Measurements from ENCODE around the gene CELF2. TPM values are rescaled to one million over a fixed set of nuclear protein-coding genes. Genes with fewer than 3 reads are reported as not detected.

Gene CELF2
- total and polyA plus RNA-seq, 2 donors from 2014 or later: 1.7 to 39.2 TPM

DNA sequence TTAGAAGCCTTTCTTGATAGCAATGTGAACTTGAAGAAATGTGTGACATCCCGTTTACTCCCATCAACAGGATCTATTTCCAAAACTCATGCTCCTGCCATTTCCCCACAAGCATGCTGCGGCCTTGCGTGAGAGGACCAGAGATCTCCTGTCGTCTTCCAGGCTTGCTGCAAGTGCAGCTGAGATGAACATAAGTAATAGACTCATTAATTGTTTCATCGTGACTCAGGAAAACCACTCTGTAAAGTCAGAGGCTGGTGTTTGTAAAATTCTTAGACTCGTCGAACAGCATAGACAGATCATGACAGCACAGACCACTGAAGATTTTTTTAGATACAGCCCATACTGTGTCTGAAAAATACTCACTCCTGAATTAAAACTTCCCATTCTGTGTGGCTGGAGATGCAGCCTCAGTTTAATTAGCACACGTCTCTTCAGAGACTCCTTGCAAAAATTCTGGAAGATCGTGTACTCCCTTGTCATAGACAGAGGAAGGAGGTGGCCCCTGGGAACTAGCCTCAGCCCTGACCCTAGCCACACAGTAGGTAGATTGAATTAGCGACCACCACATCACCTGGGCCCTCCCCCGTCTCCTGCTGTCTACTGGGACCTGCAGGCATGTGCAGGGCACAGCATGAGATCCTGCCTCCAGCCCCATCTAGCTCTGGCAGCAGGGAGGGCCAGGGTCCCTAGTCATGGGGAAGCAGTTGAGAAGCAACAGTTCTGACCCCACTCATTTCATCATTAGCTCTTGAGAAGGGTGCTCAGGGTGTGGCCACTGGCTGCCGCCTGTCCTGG is 226.0 kb downstream of the CELF2 start:
- Histone ChIP-seq H3K4me1 (ENCODE audit: control insufficient read depth in 2 of 3, insufficient read depth in 2 of 3, low read depth in 1 of 3, low read length in 3 of 3) (no peaks in the 10 kb centered on the region), H3K36me3 (ENCODE audit: control insufficient read depth in 2 of 3, insufficient read depth in 3 of 3, low read length in 3 of 3) (no peaks in the 10 kb centered on the region), H3K9ac (ENCODE audit: low read length in 3 of 3) (no peak overlapping the region), H3K27me3 (ENCODE audit: control insufficient read depth, insufficient read depth, low read length) (no peaks in the 10 kb centered on the region), H3K27ac (ENCODE audit: low read depth in 2 of 2, low read length in 2 of 2) (no peak overlapping the region), H3K9me3 (ENCODE audit: control insufficient read depth in 2 of 3, insufficient read depth in 1 of 3, low read length in 3 of 3) (no peaks in the 10 kb centered on the region), H3K4me3 (ENCODE audit: low read length in 3 of 3) (no peak overlapping the region)
- TF ChIP-seq, protein P1, sequence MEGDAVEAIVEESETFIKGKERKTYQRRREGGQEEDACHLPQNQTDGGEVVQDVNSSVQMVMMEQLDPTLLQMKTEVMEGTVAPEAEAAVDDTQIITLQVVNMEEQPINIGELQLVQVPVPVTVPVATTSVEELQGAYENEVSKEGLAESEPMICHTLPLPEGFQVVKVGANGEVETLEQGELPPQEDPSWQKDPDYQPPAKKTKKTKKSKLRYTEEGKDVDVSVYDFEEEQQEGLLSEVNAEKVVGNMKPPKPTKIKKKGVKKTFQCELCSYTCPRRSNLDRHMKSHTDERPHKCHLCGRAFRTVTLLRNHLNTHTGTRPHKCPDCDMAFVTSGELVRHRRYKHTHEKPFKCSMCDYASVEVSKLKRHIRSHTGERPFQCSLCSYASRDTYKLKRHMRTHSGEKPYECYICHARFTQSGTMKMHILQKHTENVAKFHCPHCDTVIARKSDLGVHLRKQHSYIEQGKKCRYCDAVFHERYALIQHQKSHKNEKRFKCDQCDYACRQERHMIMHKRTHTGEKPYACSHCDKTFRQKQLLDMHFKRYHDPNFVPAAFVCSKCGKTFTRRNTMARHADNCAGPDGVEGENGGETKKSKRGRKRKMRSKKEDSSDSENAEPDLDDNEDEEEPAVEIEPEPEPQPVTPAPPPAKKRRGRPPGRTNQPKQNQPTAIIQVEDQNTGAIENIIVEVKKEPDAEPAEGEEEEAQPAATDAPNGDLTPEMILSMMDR (IDR thresholded peaks at IDR 0.05; ENCODE audit: borderline replicate concordance, extremely low read depth, insufficient read depth): no peak
- FAIRE-seq (no peak), DNase-seq (no peak)
- intact Hi-C loops (cut with DNase I): no loop called here

DNA sequence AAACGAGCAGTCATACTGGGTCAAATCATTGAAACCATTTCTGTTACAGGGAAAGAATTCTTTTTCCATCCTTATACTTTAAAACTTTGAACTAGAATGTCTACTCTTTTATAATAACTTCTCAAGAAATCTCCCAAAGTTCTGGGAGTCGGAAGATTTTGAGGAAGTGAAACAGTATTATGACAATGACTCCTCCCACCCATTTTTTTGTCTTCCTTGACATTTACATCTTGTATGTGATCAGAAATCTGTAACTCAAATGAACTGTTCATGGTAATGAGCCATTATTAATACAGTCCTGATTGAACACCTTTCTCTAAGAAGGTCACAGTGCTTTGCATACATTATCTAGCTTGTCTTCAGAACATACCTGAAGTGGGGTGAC is 227.4 kb downstream of the CELF2 start:
- no peaks in the 10 kb centered on the region for H3K36me3 ChIP-seq (ENCODE audit: control insufficient read depth in 2 of 3, insufficient read depth in 3 of 3, low read length in 3 of 3)
- H3K27ac ChIP-seq (ENCODE audit: low read depth in 2 of 2, low read length in 2 of 2): no peak overlapping the region
- no peak for FAIRE-seq
- no peaks in the 10 kb centered on the region for H3K9me3 ChIP-seq (ENCODE audit: control insufficient read depth in 2 of 3, insufficient read depth in 1 of 3, low read length in 3 of 3)
- no peaks in the 10 kb centered on the region for H3K27me3 ChIP-seq (ENCODE audit: control insufficient read depth, insufficient read depth, low read length)
- no peak for DNase-seq
- TF ChIP-seq, protein P1 (IDR thresholded peaks at IDR 0.05; ENCODE audit: borderline replicate concordance, extremely low read depth, insufficient read depth): no peak
- H3K9ac ChIP-seq (ENCODE audit: low read length in 3 of 3): no peak overlapping the region
- H3K4me1 ChIP-seq (ENCODE audit: control insufficient read depth in 2 of 3, insufficient read depth in 2 of 3, low read depth in 1 of 3, low read length in 3 of 3): no peaks in the 10 kb centered on the region
- H3K4me3 ChIP-seq (ENCODE audit: low read length in 3 of 3): no peak overlapping the region
- intact Hi-C loops (cut with DNase I): no loop called here

DNA sequence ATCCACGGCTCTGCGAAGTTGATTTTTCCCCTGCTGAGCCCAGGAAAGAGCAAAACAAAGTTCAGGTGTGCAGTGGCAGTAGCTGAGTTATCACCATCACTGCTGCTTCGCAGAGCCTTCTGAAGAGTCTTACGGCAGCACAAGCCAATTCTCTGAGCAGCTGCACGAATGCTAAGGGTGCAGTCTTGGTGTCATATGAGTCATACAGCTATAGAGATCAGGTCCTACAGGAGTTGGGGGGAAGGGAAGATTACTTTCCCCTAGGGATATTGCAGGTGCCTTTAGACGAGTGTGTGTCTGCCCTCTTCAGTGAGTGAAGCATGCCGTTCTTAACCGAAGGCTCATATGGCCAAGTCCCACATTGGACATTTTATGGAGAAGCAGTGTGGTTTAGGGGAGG is 227.8 kb downstream of the CELF2 start:
- Histone ChIP-seq H3K36me3 (ENCODE audit: control insufficient read depth in 2 of 3, insufficient read depth in 3 of 3, low read length in 3 of 3) (no peaks in the 10 kb centered on the region), H3K4me1 (ENCODE audit: control insufficient read depth in 2 of 3, insufficient read depth in 2 of 3, low read depth in 1 of 3, low read length in 3 of 3) (no peaks in the 10 kb centered on the region), H3K27ac (ENCODE audit: low read depth in 2 of 2, low read length in 2 of 2) (no peak overlapping the region), H3K4me3 (ENCODE audit: low read length in 3 of 3) (no peak overlapping the region), H3K27me3 (ENCODE audit: control insufficient read depth, insufficient read depth, low read length) (no peaks in the 10 kb centered on the region), H3K9ac (ENCODE audit: low read length in 3 of 3) (no peak overlapping the region), H3K9me3 (ENCODE audit: control insufficient read depth in 2 of 3, insufficient read depth in 1 of 3, low read length in 3 of 3) (no peaks in the 10 kb centered on the region)
- DNase-seq (no peak), FAIRE-seq (no peak)
- TF ChIP-seq, protein P1 (IDR thresholded peaks at IDR 0.05; ENCODE audit: borderline replicate concordance, extremely low read depth, insufficient read depth): no peak
- intact Hi-C loops (cut with DNase I): no loop called here

All from kidney (tissue), 14 donors.